ENCODE results near the gene KLHL40.

DNA sequence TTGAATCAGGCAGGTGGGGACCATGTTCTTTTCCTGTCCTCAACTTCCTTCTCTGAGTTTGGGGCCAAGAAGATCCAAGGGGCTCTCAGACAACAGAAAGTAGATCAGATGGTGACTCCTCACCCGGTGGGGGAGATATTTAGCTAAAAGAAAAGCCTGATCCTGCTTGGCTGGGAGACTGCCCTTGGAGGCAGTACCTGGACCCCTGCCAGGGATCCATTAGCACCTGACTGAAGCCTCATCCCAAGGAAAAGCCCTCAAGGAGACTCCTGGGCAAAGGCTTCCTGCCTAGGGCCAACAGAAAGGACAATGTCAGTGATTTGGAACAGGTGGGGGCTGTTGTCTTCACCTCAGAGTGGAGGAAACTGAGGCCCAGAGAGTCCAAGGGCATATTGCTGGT, 50.7 kb downstream of the KLHL40 start:
- TF ChIP-seq, protein P1, sequence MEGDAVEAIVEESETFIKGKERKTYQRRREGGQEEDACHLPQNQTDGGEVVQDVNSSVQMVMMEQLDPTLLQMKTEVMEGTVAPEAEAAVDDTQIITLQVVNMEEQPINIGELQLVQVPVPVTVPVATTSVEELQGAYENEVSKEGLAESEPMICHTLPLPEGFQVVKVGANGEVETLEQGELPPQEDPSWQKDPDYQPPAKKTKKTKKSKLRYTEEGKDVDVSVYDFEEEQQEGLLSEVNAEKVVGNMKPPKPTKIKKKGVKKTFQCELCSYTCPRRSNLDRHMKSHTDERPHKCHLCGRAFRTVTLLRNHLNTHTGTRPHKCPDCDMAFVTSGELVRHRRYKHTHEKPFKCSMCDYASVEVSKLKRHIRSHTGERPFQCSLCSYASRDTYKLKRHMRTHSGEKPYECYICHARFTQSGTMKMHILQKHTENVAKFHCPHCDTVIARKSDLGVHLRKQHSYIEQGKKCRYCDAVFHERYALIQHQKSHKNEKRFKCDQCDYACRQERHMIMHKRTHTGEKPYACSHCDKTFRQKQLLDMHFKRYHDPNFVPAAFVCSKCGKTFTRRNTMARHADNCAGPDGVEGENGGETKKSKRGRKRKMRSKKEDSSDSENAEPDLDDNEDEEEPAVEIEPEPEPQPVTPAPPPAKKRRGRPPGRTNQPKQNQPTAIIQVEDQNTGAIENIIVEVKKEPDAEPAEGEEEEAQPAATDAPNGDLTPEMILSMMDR (conservative IDR thresholded peaks at IDR 0.05 in 1 of 2, IDR thresholded peaks at IDR 0.05 in 1 of 2; ENCODE audit: low read depth in 1 of 2, low read length in 2 of 2) = no peak
- no peak for TF ChIP-seq EZH2 (IDR thresholded peaks at IDR 0.05; ENCODE audit: low read length, missing control alignments)

All from fibroblast of lung (primary cell).